GM12801 (cell line): ENCODE measurements around the gene ATG7.

Experiments
- CTCF ChIP-seq: IDR thresholded peaks from one replicate; pipeline ENCODE4 v1.5.1; 2011; ENCODE audit warnings: control low read depth; ENCODE audit not compliant: insufficient read length; ENCODE audit errors: extremely low read depth

Gene ATG7

GRCh38 chr3:11317300-11317699, 45.1 kb downstream of the ATG7 start:
- TF ChIP-seq CTCF: no peak

- TF ChIP-seq CTCF: no peak
Observed at GRCh38 chr3:11322931-11323330, 50.7 kb downstream of the ATG7 start.

GRCh38 chr3:11323813-11324212, 51.6 kb downstream of the ATG7 start:
- TF ChIP-seq CTCF: no peak

GRCh38 chr3:11327619-11328018, 55.4 kb downstream of the ATG7 start:
- no peak for TF ChIP-seq CTCF

GRCh38 chr3:11328196-11328945, 56.2 kb downstream of the ATG7 start:
- no peak for TF ChIP-seq CTCF

- no peak for TF ChIP-seq CTCF
Observed at GRCh38 chr3:11329777-11330176, 57.6 kb downstream of the ATG7 start.

GRCh38 chr3:11331101-11331500, 58.9 kb downstream of the ATG7 start:
- TF ChIP-seq CTCF: no peak

GRCh38 chr3:11335056-11335608, 62.9 kb downstream of the ATG7 start:
- TF ChIP-seq CTCF: no peak
